CD4-positive, alpha-beta T cell treated with Interleukin-17A for 4 hours (primary cell): ENCODE data around the gene EFHC2.

ENCODE experiments used
- DNase-seq: peaks from one replicate; pipeline ENCODE4 v3.0.0-alpha.2; 2020; ENCODE audit warnings: mixed read lengths

EFHC2 gene

DNA sequence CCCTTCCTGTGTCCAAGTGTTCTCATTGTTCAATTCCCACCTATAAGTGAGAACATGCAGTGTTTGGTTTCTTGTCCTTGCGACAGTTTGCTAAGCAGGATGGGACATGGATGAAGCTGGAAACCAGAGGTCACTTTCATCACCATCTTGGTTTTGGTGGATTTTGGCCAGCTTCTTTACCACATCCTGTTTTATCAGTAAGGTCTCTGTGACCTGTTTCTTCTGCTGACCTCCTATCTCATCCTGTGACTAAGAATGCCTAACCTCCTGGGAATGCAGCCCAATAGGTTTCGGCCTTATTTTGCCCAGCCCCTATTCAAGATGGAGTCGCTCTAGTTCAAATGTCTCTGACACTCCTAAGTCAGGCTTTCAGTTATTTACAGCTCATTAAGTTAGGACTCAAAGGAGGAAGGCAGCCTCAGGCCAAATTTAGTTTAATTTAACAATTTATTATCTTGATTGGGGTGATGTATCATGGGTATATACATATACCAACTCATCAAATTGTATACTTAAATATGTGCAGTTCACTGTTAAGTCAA, 200.3 kb downstream of the EFHC2 start:
- DNase-seq = no peak

DNA sequence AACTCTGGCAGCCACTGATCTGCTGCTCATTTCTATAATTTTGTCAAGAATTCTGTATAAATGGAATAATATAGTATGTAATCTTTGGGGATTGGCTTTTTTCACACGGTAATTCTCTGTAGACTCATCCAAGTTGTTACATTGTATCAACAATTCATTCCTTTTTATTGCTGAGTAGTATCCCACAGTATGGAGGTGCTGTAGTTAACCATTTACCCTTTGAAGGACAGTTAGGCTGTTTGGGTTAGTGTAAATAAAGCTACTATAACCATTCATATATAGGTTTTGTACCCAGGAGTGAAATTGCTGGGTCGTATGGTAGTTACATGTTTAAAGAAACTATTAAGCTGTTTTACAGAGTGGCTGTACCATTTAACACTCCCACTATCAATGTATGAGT, 213.3 kb downstream of the EFHC2 start:
- DNase-seq = no peak

DNA sequence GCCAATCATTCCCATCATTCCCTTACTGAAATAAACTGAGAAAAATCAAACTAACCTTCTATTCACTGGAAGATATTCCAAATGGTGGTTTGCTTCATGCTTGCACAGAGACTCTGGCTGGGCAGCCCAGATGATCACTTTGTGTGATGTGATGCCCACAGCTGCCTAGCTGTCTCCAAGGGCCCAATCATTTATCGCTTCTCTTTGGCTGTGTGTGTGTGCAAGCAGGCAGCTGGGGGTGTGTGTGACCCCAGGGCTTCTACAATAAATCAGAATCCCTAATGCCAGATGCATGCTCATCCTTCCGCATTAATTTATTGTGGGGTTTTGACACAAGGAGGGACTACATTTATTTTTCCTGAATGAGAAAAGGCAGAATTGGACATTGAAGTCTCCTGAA, 230.1 kb downstream of the EFHC2 start:
- DNase-seq = no peak

DNA sequence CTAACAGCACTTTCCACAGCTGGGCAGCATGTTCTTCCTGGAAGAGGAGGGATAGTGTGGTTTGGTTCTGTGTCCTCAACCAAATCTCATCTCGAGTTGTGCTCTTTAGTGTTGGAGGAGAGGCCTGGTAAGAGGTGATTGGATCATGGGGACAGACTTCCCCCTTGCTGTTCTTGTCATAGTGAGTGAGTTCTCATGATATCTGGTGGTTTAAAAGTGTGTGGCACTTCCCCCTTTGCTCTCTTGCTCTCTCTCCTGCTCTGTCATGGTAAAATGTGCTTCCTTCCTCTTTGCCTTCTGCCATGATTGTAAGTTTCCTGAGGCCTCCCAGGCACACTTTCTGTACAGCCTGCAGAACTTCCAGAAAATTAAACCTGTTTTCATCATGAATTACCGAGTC, 236.6 kb downstream of the EFHC2 start:
- no peak for DNase-seq

DNA sequence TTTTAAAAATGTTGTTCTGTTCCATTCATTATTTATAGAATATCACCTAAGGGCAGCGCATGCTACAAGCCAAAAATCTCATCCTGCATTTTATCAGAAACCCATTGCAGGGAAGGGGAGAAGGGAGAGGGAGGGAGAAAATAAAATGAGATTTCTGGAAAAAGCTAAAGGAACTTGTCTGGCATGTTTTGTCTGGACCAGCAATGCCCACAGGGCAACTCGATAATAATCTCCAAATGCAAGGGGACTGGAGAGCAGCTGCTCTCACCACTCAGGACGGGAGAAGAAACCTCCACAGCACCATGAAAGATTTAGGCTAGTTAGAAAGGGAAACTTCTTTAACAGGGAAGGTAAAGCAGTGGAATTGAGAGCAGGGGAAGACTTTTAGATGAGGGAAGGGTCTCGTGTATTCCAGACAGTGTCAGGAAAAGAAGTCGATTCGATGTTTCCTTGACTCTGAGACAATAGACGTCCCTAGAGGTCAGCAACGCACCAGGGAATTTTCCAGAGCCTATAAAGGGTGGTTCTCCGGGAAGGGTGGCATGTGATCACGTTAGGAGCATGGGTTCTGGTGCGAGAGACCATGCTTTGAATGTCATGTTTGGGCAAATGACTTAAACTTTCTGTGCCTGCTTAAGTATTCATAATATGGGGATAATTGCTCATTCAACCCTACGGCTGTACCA, 238.1 kb downstream of the EFHC2 start:
- DNase-seq = no peak

DNA sequence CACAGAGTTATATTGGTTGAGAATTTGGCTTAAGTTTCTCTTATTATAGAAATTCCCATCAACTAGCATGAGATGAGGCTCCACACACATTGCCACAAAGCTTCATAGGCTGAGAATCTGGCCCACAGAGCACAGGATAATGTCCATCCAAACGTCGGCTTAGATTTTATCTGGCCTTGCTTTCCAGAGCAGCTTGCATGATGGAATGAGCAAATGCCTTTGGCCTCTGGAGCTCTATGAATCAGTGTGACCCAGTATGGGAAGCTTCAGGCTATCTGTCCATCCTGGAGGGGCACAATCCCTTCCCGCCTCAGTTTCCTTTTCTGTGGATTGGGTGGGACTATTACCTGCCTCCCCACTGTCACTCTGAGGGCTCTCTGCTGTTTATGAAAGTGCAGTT, 238.8 kb downstream of the EFHC2 start:
- no peak for DNase-seq

DNA sequence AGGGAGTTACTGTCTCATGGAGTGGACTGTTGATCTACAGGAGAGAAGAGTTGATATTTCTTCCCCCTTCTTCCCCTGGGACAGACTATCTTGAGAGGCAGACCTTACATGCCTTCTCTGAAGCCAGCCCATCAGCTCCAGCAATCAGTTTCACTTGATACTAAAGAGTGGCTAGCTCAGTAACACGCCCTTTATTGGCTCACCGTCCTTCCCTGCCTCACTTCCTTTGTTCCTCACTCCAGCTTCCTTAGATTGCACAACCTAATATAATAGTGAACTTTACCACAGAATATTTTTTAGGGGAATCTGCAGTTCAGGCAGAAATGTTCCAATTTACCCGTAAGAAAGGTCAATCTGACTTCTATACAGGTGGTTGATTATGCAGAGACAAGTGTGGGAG, 242.2 kb downstream of the EFHC2 start:
- DNase-seq = no peak

DNA sequence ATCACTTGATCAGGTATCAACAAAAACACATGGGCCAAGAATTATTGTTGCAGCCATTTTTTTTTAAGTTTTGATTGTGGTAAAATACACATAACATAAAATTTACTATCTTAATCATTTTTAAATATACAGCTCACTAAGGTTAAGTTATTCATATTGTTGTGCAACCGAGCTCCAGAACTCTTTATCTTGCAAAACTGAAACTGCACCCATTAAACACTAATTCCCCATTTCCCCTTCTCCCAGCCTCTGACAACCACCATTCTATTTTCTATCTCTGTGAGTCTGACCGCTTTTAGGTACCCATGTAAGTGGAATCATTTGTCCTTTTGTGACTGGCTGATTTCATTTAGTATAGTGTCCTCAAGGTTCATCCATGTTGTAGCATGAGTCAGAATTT, 244.1 kb downstream of the EFHC2 start:
- DNase-seq = no peak
